Suprapubic skin (tissue), 4 donors: Measurements from ENCODE around the gene TCP1.

Source experiments
- EP300 ChIP-seq: sonication (generic); formaldehyde crosslinking; IDR thresholded peaks from one replicate; pipeline ENCODE4 v1.6.1; 2017; ENCODE audit warnings: antibody characterized with exemption
- POLR2A ChIP-seq, 2 donors: fragments of 450-650 bp; IDR thresholded peaks; one replicate each; pipeline ENCODE4 v1.6.1; 2017; ENCODE audit warnings: antibody characterized with exemption in 2 of 2, mild to moderate bottlenecking in 2 of 2, moderate library complexity in 2 of 2
- POLR2AphosphoS5 ChIP-seq, 3 donors: sonication (generic); formaldehyde crosslinking; IDR thresholded peaks; one replicate each; pipeline ENCODE4 v1.6.1; 2017; ENCODE audit warnings: antibody characterized with exemption in 3 of 3
- TF ChIP-seq, protein P1 (sequence below), 2 donors: fragments of 200-600 bp in 1 of 2; fragments of 450-650 bp in 1 of 2; sonication (generic) in 1 of 2; IDR thresholded peaks; one replicate each; pipeline ENCODE4 v1.5.1; 2016 to 2019; ENCODE audit warnings: antibody characterized with exemption in 2 of 2, mild to moderate bottlenecking in 1 of 2, moderate library complexity in 1 of 2

DNA sequence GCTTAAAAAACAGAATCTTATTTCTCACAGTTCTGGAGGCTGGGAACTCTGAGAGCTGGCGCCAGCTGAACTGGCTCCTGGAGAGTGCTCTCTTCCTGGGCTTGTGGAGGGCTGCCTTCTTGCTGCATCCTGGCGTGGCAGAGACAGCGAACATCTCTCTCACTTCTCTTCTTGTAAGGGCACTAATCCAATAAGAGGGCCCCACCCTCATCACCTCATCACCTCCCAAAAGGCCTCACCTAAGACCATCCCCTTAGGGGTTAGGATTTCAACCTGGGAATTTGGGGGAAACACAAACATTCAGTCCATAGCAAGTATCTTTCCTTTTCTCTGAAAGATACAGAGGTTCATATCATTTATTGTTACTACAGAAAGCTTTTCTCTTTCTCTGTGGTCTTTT, 34.6 kb upstream of the TCP1 start:
- no peak for TF ChIP-seq POLR2AphosphoS5 (IDR thresholded peaks at IDR 0.05)
- TF ChIP-seq, protein P1, sequence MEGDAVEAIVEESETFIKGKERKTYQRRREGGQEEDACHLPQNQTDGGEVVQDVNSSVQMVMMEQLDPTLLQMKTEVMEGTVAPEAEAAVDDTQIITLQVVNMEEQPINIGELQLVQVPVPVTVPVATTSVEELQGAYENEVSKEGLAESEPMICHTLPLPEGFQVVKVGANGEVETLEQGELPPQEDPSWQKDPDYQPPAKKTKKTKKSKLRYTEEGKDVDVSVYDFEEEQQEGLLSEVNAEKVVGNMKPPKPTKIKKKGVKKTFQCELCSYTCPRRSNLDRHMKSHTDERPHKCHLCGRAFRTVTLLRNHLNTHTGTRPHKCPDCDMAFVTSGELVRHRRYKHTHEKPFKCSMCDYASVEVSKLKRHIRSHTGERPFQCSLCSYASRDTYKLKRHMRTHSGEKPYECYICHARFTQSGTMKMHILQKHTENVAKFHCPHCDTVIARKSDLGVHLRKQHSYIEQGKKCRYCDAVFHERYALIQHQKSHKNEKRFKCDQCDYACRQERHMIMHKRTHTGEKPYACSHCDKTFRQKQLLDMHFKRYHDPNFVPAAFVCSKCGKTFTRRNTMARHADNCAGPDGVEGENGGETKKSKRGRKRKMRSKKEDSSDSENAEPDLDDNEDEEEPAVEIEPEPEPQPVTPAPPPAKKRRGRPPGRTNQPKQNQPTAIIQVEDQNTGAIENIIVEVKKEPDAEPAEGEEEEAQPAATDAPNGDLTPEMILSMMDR (IDR thresholded peaks at IDR 0.05), result no peak
- no peak for TF ChIP-seq POLR2A (IDR thresholded peaks at IDR 0.05)
- no peak for TF ChIP-seq EP300
